Measurements from ENCODE around the gene LHB. TPM values are rescaled to one million over a fixed set of nuclear protein-coding genes. Genes with fewer than 3 reads are reported as not detected.
A peak's percentile ranks its signal among the peaks of the same experiment; 100 is the strongest.
"Not testable (repeated sequence)": the region's sequence is repeated elsewhere in the genome, so short reads cannot be mapped to it uniquely, and the experiment has no call there.

Gene LHB
- total and polyA plus RNA-seq, 8 donors: 0.31 to 0.57 TPM; not detected in 6

- Histone ChIP-seq H3K27ac (no peak overlapping the region), H3K4me3 (peak overlapping the region; percentile 40 to 48), H3K4me1 (peaks cover 7 to 21% of the 10 kb centered on the region in 2 donors), H3K36me3 (no peaks in the 10 kb centered on the region), H3K27me3 (peaks cover 0 to 66% of the 10 kb centered on the region in 2 donors), H3K9me3 (no peaks in the 10 kb centered on the region)
- peak; percentile 94 for ATAC-seq
- no peak for TF ChIP-seq CTCF (IDR thresholded peaks at IDR 0.05)
- DNase-seq: peak in 3 of 4 donors; percentile 43 to 92 (median 64)
- intact Hi-C loops (cut with DNase I): no loop called here
Measured at GRCh38 chr19:49056101-49056901, 39.4 kb upstream of the LHB start.

DNA sequence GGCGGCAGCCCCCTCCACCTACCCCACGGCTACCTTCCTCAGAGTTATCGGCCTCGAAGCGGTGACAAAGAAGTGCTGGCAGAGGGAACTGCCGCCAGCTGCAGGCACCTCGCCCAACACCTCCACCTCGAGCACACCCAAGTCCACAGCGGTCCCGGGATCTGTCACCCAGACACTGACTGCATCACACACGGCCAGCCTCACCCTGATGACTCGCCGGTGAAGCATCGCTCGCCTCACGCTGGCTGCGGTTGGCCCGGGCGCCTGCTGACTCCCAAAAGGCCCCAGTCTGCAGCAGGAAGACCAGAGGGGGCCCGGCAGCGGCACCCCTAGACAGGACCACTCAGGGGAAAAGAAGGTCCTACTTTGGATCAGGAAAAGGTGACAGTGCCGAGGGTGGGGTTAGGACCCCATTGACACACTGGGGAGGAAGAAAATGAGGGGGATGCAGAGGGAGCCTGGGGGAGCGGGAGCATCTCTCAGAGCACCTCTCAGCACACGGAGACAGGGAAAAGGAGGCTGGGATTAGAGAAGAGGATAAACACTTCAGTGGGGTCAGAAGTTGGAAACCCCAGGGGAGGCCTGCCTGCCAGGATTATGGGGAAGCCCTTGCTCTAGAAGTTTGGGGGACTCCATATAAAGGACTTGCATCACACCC lies 33.6 kb upstream of the LHB start:
- H3K36me3 ChIP-seq; DNase-seq; H3K4me3 ChIP-seq; intact Hi-C loops (cut with DNase I); H3K27ac ChIP-seq; H3K9me3 ChIP-seq; H3K27me3 ChIP-seq; ATAC-seq; H3K4me1 ChIP-seq: not testable (repeated sequence)

- H3K4me1 ChIP-seq; H3K27ac ChIP-seq; H3K4me3 ChIP-seq; DNase-seq; H3K27me3 ChIP-seq; ATAC-seq; intact Hi-C loops (cut with DNase I); H3K36me3 ChIP-seq; H3K9me3 ChIP-seq: not testable (repeated sequence)
Measured at GRCh38 chr19:49049834-49050233, 32.9 kb upstream of the LHB start.

GRCh38 chr19:49049011-49049410 lies 32.1 kb upstream of the LHB start, which contains the start of gene CGB8:
CGB8 (minus strand) TSS chr19:49049111; CDS start chr19:49048739, 372 bp downstream.
- H3K27me3 ChIP-seq; intact Hi-C loops (cut with DNase I); H3K4me3 ChIP-seq; H3K9me3 ChIP-seq; H3K4me1 ChIP-seq; H3K27ac ChIP-seq; H3K36me3 ChIP-seq; ATAC-seq: not testable (repeated sequence)
- peak in 1 of 4 donors; percentile 33 for DNase-seq

- H3K27me3 ChIP-seq; DNase-seq; H3K9me3 ChIP-seq; H3K36me3 ChIP-seq; H3K4me3 ChIP-seq; H3K4me1 ChIP-seq; ATAC-seq; H3K27ac ChIP-seq; intact Hi-C loops (cut with DNase I): not testable (repeated sequence)
Measured at GRCh38 chr19:49043548-49043947, 26.7 kb upstream of the LHB start, which contains the start of gene CGB5. CGB5 (plus strand) TSS chr19:49043848; CDS start chr19:49044210, 362 bp downstream.

- H3K4me3 ChIP-seq; H3K27me3 ChIP-seq; H3K4me1 ChIP-seq; intact Hi-C loops (cut with DNase I); H3K27ac ChIP-seq; ATAC-seq; H3K36me3 ChIP-seq; DNase-seq; H3K9me3 ChIP-seq: not testable (repeated sequence)
Measured at GRCh38 chr19:49042666-49043065, 25.8 kb upstream of the LHB start.

DNA sequence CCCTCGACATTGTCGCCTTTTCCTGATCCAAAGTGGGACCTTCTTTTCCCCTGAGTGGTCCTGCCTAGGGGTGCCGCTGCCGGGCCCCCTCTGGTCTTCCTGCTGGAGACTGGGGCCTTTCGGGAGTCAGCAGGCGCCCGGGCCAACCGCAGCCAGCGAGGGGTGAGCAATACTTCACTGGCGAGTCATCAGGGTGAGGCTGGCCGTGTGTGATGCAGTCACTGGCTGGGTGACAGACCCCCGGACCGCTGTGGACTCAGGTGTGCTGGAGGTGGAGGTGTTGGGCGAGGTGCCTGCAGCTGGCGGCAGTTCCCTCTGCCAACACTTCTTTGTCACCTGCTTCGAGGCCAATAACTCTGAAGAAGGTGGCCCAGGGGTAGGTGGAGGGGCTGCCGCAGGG lies 25.3 kb upstream of the LHB start:
- TF ChIP-seq CTCF (IDR thresholded peaks at IDR 0.05): no peak
- Histone ChIP-seq H3K9me3 (no peaks in the 10 kb centered on the region), H3K4me3 (no peak overlapping the region), H3K4me1 (no peaks in the 10 kb centered on the region), H3K27ac (no peak overlapping the region), H3K27me3 (no peaks in the 10 kb centered on the region), H3K36me3 (no peaks in the 10 kb centered on the region)
- no peak for ATAC-seq
- intact Hi-C loops (cut with DNase I): no loop called here
- DNase-seq: peak in 1 of 4 donors; percentile 69

- intact Hi-C loops (cut with DNase I): not testable (repeated sequence)
Measured at GRCh38 chr19:49039736-49040135, 22.8 kb upstream of the LHB start.

DNA sequence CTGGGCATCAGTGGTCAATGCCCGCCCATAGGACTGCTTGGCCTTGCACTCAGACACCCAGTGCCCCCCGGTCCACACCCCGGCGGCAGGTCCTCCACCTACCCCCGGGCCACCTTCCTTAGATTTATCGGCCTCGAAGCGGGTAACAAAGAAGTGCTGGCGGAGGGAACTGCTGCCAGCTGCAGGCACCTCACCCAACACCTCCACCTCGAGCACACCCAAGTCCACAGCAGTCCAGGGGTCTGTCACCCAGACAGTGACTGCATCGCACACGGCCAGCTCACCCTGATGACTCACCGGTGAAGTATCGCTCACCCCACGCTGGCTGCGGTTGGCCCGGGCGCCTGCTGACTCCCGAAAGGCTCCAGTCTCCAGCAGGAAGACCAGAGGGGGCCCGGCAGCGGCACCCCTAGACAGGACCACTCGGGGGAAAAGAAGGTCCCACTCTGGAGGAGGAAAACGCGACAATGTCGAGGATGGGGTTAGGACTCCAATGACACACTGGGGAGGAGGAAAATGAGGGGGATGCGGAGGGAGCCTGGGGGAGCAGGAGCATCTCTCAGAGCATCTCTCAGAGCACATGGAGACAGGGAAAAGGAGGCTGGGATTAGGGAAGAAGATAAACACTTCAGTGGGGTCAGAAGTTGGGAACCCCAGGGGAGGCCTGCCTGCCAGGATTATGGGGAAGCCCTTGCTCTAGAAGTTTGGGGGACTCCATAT lies 21.8 kb upstream of the LHB start:
- H3K9me3 ChIP-seq; H3K4me3 ChIP-seq; H3K36me3 ChIP-seq; H3K27me3 ChIP-seq; ATAC-seq; H3K4me1 ChIP-seq; H3K27ac ChIP-seq; DNase-seq; intact Hi-C loops (cut with DNase I): not testable (repeated sequence)

More at GRCh38 chr19:49039736-49040135, 22.8 kb upstream of the LHB start:
- H3K4me3 ChIP-seq, H3K27ac ChIP-seq, DNase-seq, H3K4me1 ChIP-seq, ATAC-seq, H3K27me3 ChIP-seq, H3K36me3 ChIP-seq, H3K9me3 ChIP-seq: not testable (repeated sequence)

- H3K36me3 ChIP-seq; H3K27ac ChIP-seq; intact Hi-C loops (cut with DNase I); ATAC-seq; H3K27me3 ChIP-seq; H3K4me1 ChIP-seq; DNase-seq; H3K9me3 ChIP-seq; H3K4me3 ChIP-seq: not testable (repeated sequence)
Measured at GRCh38 chr19:49038111-49038510, 21.2 kb upstream of the LHB start.

Data from left lung (tissue), 10 donors.